Activated CD8-positive, alpha-beta memory T cell treated with anti-CD3 and anti-CD28 coated beads for 48 hours (primary cell): ENCODE results near the gene IGSF11.
A peak's percentile ranks its signal among the peaks of the same experiment; 100 is the strongest.
"Not testable (repeated sequence)": the region's sequence is repeated elsewhere in the genome, so short reads cannot be mapped to it uniquely, and the experiment has no call there.

Experiments
- DNase-seq, 3 experiments: peaks; one replicate each; pipeline ENCODE4 v3.0.0-alpha.2; 2020; ENCODE audit warnings: low read depth in 2 of 3, low spot score in 2 of 3

Gene IGSF11

GRCh38 chr3:118886708-118887107 is 147.9 kb downstream of the IGSF11 start:
- DNase-seq: no peak

- peak; percentile 33 to 53 (median 43) for DNase-seq
Measured at GRCh38 chr3:118884748-118885206, 149.9 kb downstream of the IGSF11 start.

GRCh38 chr3:118882353-118882947 is 152.2 kb downstream of the IGSF11 start:
- peak; percentile 4 to 40 (median 25) for DNase-seq

- DNase-seq: no peak
Measured at GRCh38 chr3:118868051-118868450, 166.6 kb downstream of the IGSF11 start.

- DNase-seq: no peak
Measured at GRCh38 chr3:118863731-118864322, 170.8 kb downstream of the IGSF11 start.

- DNase-seq: no peak
Measured at GRCh38 chr3:118859950-118860349, 174.7 kb downstream of the IGSF11 start.

- DNase-seq: not testable (repeated sequence)
Measured at GRCh38 chr3:118851466-118852193, 183.0 kb downstream of the IGSF11 start.

GRCh38 chr3:118850687-118851086 is 184.0 kb downstream of the IGSF11 start:
- no peak for DNase-seq
